Neural crest cell (in vitro differentiated cells): Measurements from ENCODE around the gene AGTRAP. TPM values are rescaled to one million over a fixed set of nuclear protein-coding genes. Genes with fewer than 3 reads are reported as not detected.

Experiments used
- DNase-seq: peaks from one replicate; pipeline ENCODE4 v3.0.0; 2021; ENCODE audit warnings: low read depth, mixed read lengths, low spot score
- H3K27ac Mint-ChIP-seq: one replicate; pipeline ENCODE4 v1.8.0; 2021; ENCODE audit warnings: mild to moderate bottlenecking, mixed read lengths; ENCODE audit not compliant: unreplicated experiment
- H3K27me3 Mint-ChIP-seq: 2 replicates; pipeline ENCODE4 v1.8.0; 2021; ENCODE audit warnings: low read depth, mild to moderate bottlenecking, mixed read lengths
- H3K36me3 Mint-ChIP-seq: 2 replicates; pipeline ENCODE4 v1.8.0; 2021; ENCODE audit warnings: low read depth, mild to moderate bottlenecking, mixed read lengths
- H3K4me1 Mint-ChIP-seq: 2 replicates; pipeline ENCODE4 v1.8.0; 2021; ENCODE audit warnings: mixed read lengths
- H3K4me3 Mint-ChIP-seq: one replicate; pipeline ENCODE4 v1.8.0; 2021; ENCODE audit warnings: mild to moderate bottlenecking, mixed read lengths
- H3K9me3 Mint-ChIP-seq: 2 replicates; pipeline ENCODE4 v1.8.0; 2021; ENCODE audit warnings: mixed read lengths
- total RNA-seq: library from RNA; stranded (reverse); gene quantifications from 2 replicates; pipeline ENCODE4 v1.2.1, GENCODE V29; 2021
- TF ChIP-seq, protein P1 (sequence below): fragments of 200-600 bp; sonication (generic); conservative IDR thresholded peaks from 2 replicates; pipeline ENCODE4 v1.5.0; 2021; ENCODE audit warnings: antibody characterized with exemption, mild to moderate bottlenecking

AGTRAP gene
- total RNA-seq, 1 donor from 2014 or later: 36.9 TPM

DNA sequence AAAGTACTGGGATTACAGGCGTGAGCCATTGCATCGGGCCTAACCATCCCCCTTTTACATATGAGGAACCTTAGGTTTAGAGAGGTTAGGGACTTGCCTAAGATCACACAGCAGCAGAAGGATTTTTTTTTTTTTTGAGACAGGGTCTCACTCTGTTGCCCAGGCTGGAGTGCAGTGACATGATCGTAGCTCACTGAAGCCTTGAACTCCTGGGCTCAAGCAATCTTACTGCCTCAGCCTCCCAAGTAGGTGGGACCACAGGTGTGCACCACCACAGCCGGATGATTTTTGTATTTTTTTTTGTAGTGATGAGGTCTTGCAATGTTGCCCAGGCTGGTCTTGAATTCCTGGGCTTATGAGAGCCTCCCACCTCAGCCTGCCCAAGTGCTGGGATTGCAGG lies 23.9 kb downstream of the AGTRAP start:
- Mint-ChIP-seq H3K9me3 (no peaks in the 10 kb centered on the region), H3K4me1 (peaks cover 18% of the 10 kb centered on the region), H3K27me3 (peaks cover 42% of the 10 kb centered on the region), H3K36me3 (no peaks in the 10 kb centered on the region), H3K27ac (no peak overlapping the region), H3K4me3 (no peak overlapping the region)
- TF ChIP-seq, protein P1, sequence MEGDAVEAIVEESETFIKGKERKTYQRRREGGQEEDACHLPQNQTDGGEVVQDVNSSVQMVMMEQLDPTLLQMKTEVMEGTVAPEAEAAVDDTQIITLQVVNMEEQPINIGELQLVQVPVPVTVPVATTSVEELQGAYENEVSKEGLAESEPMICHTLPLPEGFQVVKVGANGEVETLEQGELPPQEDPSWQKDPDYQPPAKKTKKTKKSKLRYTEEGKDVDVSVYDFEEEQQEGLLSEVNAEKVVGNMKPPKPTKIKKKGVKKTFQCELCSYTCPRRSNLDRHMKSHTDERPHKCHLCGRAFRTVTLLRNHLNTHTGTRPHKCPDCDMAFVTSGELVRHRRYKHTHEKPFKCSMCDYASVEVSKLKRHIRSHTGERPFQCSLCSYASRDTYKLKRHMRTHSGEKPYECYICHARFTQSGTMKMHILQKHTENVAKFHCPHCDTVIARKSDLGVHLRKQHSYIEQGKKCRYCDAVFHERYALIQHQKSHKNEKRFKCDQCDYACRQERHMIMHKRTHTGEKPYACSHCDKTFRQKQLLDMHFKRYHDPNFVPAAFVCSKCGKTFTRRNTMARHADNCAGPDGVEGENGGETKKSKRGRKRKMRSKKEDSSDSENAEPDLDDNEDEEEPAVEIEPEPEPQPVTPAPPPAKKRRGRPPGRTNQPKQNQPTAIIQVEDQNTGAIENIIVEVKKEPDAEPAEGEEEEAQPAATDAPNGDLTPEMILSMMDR: no peak
- no peak for DNase-seq

DNA sequence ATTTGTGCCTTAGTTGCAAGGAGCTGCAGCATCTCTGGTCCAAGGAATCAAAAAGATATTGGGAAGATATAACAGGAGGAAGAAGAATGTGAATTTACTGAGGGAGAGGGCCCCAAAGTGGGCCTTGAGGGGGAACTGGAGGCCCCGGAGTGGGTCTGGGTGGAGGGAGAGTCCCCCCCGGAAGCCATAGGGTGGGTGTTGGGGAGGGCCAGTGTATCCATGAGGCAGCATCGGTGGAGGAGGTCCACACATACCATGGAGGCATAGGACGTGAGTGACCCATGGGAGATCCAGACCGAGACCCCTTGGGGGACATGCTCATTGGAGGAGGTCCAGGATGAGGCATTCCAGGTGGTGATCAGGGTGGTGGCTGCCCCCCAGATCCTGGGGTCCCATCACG lies 25.3 kb downstream of the AGTRAP start:
- H3K4me3 Mint-ChIP-seq: no peak overlapping the region
- no peak overlapping the region for H3K27ac Mint-ChIP-seq
- peaks cover 37% of the 10 kb centered on the region for H3K27me3 Mint-ChIP-seq
- no peak for DNase-seq
- TF ChIP-seq, protein P1: no peak
- no peaks in the 10 kb centered on the region for H3K9me3 Mint-ChIP-seq
- no peaks in the 10 kb centered on the region for H3K36me3 Mint-ChIP-seq
- peaks cover 18% of the 10 kb centered on the region for H3K4me1 Mint-ChIP-seq

DNA sequence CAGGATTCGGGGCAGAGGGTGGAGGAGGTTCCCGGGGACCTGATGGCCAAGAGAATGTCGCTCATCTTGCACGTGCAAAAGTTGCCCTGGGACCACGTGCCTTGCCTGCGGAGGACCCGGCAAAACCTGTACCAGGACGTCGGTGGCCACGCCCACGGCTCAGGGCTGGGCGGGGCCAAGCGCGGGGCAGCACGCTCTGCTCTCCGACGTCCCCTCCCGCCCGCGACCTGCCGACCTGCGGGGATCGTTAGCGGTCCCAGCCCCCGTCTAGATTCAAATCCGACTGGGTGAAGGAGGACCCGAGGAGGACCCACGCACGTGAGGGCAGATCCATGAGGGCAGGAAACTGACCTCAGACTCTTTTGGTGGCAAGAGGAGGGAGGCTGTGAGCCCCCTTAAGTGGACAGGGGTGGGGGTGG lies 26.1 kb downstream of the AGTRAP start, which contains the start of gene C1orf167:
Gene C1orf167, plus strand, starts transcription at position 206 of the 419 bp plus-strand sequence. CDS start 2,208 bp downstream, outside the sequence.
- Mint-ChIP-seq H3K9me3 (no peaks in the 10 kb centered on the region), H3K36me3 (no peaks in the 10 kb centered on the region), H3K27ac (no peak within 1 kb of the TSS), H3K4me3 (no peak within 1 kb of the TSS), H3K27me3 (peaks cover 34% of the 10 kb centered on the region), H3K4me1 (peaks cover 18% of the 10 kb centered on the region)
- peak; percentile 29 for DNase-seq
- TF ChIP-seq, protein P1: no peak

DNA sequence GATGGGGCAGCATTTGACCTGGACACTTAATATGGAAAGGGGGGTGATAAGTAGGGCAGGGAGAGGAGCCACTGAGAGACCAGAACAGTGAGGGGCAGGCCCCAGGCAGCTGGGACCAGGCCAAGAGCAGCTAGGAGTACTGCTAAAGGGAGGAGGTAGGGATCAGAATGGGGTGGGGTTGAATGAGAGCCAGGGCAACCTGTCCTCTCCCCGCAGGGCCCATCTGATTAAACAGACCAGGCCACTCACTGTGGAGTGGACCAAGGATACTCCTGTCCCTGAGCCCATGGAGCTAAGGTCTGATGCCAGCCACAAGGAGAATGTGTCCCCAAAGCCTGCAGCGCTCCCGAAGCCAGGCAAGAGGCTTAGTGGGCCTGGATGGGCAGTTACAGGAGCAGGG lies 28.2 kb downstream of the AGTRAP start:
- Mint-ChIP-seq H3K9me3 (no peaks in the 10 kb centered on the region), H3K36me3 (no peaks in the 10 kb centered on the region), H3K4me3 (no peak overlapping the region), H3K4me1 (peaks cover 18% of the 10 kb centered on the region), H3K27me3 (peaks cover 34% of the 10 kb centered on the region), H3K27ac (peak overlapping the region; percentile 8)
- TF ChIP-seq, protein P1: no peak
- no peak for DNase-seq

DNA sequence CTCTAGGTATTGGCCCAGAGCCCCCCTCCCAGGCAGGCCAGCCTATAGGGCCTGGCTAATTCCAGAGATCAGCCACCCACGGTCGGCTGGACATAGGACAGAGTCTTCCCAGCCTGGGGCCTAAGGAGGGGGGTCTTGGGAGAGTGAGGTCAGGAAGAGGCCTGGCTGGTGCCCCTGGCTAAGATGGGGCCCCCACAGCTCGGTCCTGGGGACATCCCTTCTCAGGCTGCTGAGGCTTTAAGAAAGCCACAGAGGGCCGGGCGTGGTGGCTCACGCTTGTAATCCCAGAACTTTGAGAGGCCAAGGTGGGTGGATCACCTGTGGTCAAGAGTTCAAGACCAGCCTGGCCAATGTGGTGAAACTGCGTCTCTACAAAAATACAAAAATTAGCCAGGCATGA lies 28.6 kb downstream of the AGTRAP start:
- H3K9me3 Mint-ChIP-seq: no peaks in the 10 kb centered on the region
- TF ChIP-seq, protein P1: no peak
- no peaks in the 10 kb centered on the region for H3K36me3 Mint-ChIP-seq
- DNase-seq: no peak
- no peak overlapping the region for H3K4me3 Mint-ChIP-seq
- no peak overlapping the region for H3K27ac Mint-ChIP-seq
- peaks cover 34% of the 10 kb centered on the region for H3K27me3 Mint-ChIP-seq
- peaks cover 18% of the 10 kb centered on the region for H3K4me1 Mint-ChIP-seq
